GM21576 (cell line): ENCODE results near the gene DIP2C.
A peak's percentile ranks its signal among the peaks of the same experiment; 100 is the strongest.
"Not testable (repeated sequence)": the region's sequence is repeated elsewhere in the genome, so short reads cannot be mapped to it uniquely, and the experiment has no call there.

Experiments
- ATAC-seq: cut with Tn5 transposase; IDR thresholded peaks from one replicate; pipeline ENCODE4 v1.9.1; 2021; ENCODE audit warnings: mild to moderate bottlenecking, moderate library complexity; ENCODE audit not compliant: unreplicated experiment

Gene DIP2C

GRCh38 chr10:488933-489215 lies 200.6 kb downstream of the DIP2C start:
- ATAC-seq: no peak

GRCh38 chr10:488081-488932 lies 201.2 kb downstream of the DIP2C start:
- ATAC-seq: no peak

- ATAC-seq: no peak
Observed at GRCh38 chr10:486666-487322, 202.7 kb downstream of the DIP2C start.

- ATAC-seq: no peak
Observed at GRCh38 chr10:486206-486605, 203.3 kb downstream of the DIP2C start.

GRCh38 chr10:485776-486175 lies 203.7 kb downstream of the DIP2C start:
- no peak for ATAC-seq

- ATAC-seq: peak; percentile 55
Observed at GRCh38 chr10:484925-485661, 204.4 kb downstream of the DIP2C start.

- peak; percentile 59 for ATAC-seq
Observed at GRCh38 chr10:484441-484924, 205.0 kb downstream of the DIP2C start.

GRCh38 chr10:483261-483660 lies 206.2 kb downstream of the DIP2C start:
- ATAC-seq: no peak

- ATAC-seq: no peak
Observed at GRCh38 chr10:482848-483247, 206.6 kb downstream of the DIP2C start.

GRCh38 chr10:482051-482501 lies 207.4 kb downstream of the DIP2C start:
- ATAC-seq: no peak

- no peak for ATAC-seq
Observed at GRCh38 chr10:481628-482027, 207.8 kb downstream of the DIP2C start.

GRCh38 chr10:480928-481552 lies 208.4 kb downstream of the DIP2C start:
- ATAC-seq: no peak

- no peak for ATAC-seq
Observed at GRCh38 chr10:480498-480927, 209.0 kb downstream of the DIP2C start.

- not testable (repeated sequence) for ATAC-seq
Observed at GRCh38 chr10:479706-480497, 209.6 kb downstream of the DIP2C start.

GRCh38 chr10:478471-479245 lies 210.8 kb downstream of the DIP2C start:
- no peak for ATAC-seq

- ATAC-seq: no peak
Observed at GRCh38 chr10:477620-478019, 211.8 kb downstream of the DIP2C start.

GRCh38 chr10:476455-476780 lies 213.1 kb downstream of the DIP2C start:
- no peak for ATAC-seq

- no peak for ATAC-seq
Observed at GRCh38 chr10:475709-476454, 213.6 kb downstream of the DIP2C start.

- no peak for ATAC-seq
Observed at GRCh38 chr10:474946-475345, 214.5 kb downstream of the DIP2C start.
